ENCODE data around the gene DCHS2.

Gene DCHS2

GRCh38 chr4:154332681-154333421 is 158.7 kb downstream of the DCHS2 start:
- no peaks in the 10 kb centered on the region for H3K27me3 ChIP-seq (ENCODE audit: control insufficient read depth in 1 of 2, insufficient read depth in 2 of 2, low read length in 2 of 2)
- H3K27ac ChIP-seq (ENCODE audit: low read depth, low read length): peak overlapping the region; percentile 42
- H3K9ac ChIP-seq (ENCODE audit: low read length): no peak overlapping the region
- H3K9me3 ChIP-seq (ENCODE audit: low read length): no peaks in the 10 kb centered on the region
- no peaks in the 10 kb centered on the region for H3K36me3 ChIP-seq (ENCODE audit: insufficient read depth, low read length)
- H3K4me1 ChIP-seq (ENCODE audit: insufficient read depth, low read length): peaks cover 9% of the 10 kb centered on the region
- peak overlapping the region; percentile 45 to 51 for H3K4me3 ChIP-seq (ENCODE audit: low read depth in 1 of 2, low read length in 2 of 2)

DNA sequence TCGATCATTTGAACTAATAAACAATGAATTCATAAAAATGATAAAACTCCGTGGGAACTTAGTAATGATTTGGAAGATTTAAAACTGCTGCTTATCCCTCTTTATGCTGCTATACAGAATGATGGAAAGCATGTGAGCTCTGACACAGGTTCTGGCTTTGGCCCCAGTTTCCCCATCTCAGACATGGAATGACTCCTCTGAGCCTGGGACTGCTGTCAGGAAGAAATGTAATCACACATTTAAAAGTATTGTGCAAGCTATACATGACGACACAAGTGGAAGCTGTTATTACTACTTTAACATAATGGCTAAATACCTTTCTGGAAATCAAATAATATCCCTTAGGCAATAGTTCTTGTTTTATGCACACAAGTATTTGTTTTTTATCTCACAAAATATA is 161.7 kb downstream of the DCHS2 start:
- Histone ChIP-seq H3K27ac (ENCODE audit: low read depth, low read length) (no peak overlapping the region), H3K36me3 (ENCODE audit: insufficient read depth, low read length) (no peaks in the 10 kb centered on the region), H3K9ac (ENCODE audit: low read length) (no peak overlapping the region), H3K4me3 (ENCODE audit: low read depth in 1 of 2, low read length in 2 of 2) (no peak overlapping the region), H3K4me1 (ENCODE audit: insufficient read depth, low read length) (peaks cover 9% of the 10 kb centered on the region), H3K27me3 (ENCODE audit: control insufficient read depth in 1 of 2, insufficient read depth in 2 of 2, low read length in 2 of 2) (no peaks in the 10 kb centered on the region), H3K9me3 (ENCODE audit: low read length) (no peaks in the 10 kb centered on the region)

DNA sequence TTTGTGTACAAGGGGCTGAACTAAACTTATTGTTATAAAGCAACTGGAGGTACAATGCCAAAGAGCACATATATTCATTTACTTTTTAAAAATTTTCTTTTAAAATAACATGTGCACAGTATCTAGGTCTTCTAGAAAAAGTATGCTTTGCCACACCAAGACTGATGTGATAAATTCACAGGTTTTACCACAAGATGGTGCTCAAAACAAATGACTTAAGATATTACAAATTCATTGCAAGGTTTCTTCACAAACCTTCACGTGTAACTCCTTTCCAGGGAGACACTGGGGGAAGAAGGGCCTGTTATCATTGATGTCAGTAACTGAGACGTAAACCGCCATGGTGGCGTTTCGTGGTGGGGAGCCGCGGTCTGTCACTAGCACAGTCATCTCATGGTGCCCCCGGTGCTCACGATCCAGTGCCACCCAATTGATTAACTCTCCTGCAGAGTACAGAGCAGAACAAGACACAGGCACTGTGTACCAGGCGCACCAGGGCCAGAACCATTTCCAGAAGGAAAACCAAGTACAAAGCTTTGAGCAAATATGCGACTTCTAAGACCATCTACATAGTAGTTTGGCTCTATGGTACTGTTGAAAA is 162.2 kb downstream of the DCHS2 start:
- no peaks in the 10 kb centered on the region for H3K36me3 ChIP-seq (ENCODE audit: insufficient read depth, low read length)
- no peak overlapping the region for H3K9ac ChIP-seq (ENCODE audit: low read length)
- H3K27ac ChIP-seq (ENCODE audit: low read depth, low read length): peak overlapping the region; percentile 21
- no peaks in the 10 kb centered on the region for H3K27me3 ChIP-seq (ENCODE audit: control insufficient read depth in 1 of 2, insufficient read depth in 2 of 2, low read length in 2 of 2)
- peaks cover 9% of the 10 kb centered on the region for H3K4me1 ChIP-seq (ENCODE audit: insufficient read depth, low read length)
- no peak overlapping the region for H3K4me3 ChIP-seq (ENCODE audit: low read depth in 1 of 2, low read length in 2 of 2)
- no peaks in the 10 kb centered on the region for H3K9me3 ChIP-seq (ENCODE audit: low read length)

DNA sequence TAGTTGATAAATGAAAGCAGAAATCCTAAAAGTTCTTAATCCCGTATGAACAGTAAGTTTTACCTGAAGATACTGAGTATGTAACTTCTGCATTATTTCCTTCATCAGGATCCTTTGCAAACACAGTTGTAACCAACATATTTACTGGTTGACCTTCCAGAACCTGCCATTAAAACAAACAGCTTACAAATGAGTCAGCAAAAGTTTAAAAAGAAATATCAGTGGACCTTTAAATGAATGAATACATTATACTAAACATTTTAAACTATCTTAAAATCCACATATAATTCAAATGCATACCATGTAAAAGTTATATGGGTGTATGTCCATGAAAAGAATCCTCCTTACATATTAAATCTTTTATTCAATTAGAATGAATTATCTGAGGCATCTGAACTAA is 163.6 kb downstream of the DCHS2 start:
- Histone ChIP-seq H3K4me3 (ENCODE audit: low read depth in 1 of 2, low read length in 2 of 2) (no peak overlapping the region), H3K36me3 (ENCODE audit: insufficient read depth, low read length) (no peaks in the 10 kb centered on the region), H3K9ac (ENCODE audit: low read length) (no peak overlapping the region), H3K27me3 (ENCODE audit: control insufficient read depth in 1 of 2, insufficient read depth in 2 of 2, low read length in 2 of 2) (no peaks in the 10 kb centered on the region), H3K27ac (ENCODE audit: low read depth, low read length) (no peak overlapping the region), H3K9me3 (ENCODE audit: low read length) (no peaks in the 10 kb centered on the region), H3K4me1 (ENCODE audit: insufficient read depth, low read length) (peaks cover 9% of the 10 kb centered on the region)

GRCh38 chr4:154320521-154320920 is 171.1 kb downstream of the DCHS2 start:
- no peaks in the 10 kb centered on the region for H3K9me3 ChIP-seq (ENCODE audit: low read length)
- H3K27me3 ChIP-seq (ENCODE audit: control insufficient read depth in 1 of 2, insufficient read depth in 2 of 2, low read length in 2 of 2): no peaks in the 10 kb centered on the region

DNA sequence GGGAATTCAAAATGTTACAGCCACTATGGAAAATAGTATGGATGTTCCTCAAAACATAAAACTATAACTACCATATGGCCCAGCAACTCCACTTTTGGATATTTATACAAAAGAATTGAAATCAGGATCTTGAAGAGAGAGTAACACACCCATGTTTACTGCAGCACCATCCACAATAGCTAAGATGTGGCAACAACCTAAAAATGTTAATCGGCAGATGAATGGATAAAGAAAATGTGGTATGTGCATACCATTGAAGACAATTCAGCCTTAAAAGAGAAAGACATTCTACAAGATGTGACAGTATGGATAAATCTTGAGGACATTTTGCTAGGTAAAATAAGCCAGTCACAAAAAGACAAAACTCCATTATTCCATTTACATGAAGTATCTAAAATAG is 171.9 kb downstream of the DCHS2 start:
- Histone ChIP-seq H3K9me3 (ENCODE audit: low read length) (no peaks in the 10 kb centered on the region), H3K4me1 (ENCODE audit: insufficient read depth, low read length) (no peaks in the 10 kb centered on the region), H3K27ac (ENCODE audit: low read depth, low read length) (no peak overlapping the region), H3K4me3 (ENCODE audit: low read depth in 1 of 2, low read length in 2 of 2) (no peak overlapping the region), H3K9ac (ENCODE audit: low read length) (no peak overlapping the region), H3K36me3 (ENCODE audit: insufficient read depth, low read length) (no peaks in the 10 kb centered on the region), H3K27me3 (ENCODE audit: control insufficient read depth in 1 of 2, insufficient read depth in 2 of 2, low read length in 2 of 2) (no peaks in the 10 kb centered on the region)

More at GRCh38 chr4:154320521-154320920, 171.1 kb downstream of the DCHS2 start:
- Histone ChIP-seq H3K27ac (ENCODE audit: low read depth, low read length) (no peak overlapping the region), H3K4me1 (ENCODE audit: insufficient read depth, low read length) (no peaks in the 10 kb centered on the region), H3K9ac (ENCODE audit: low read length) (no peak overlapping the region), H3K36me3 (ENCODE audit: insufficient read depth, low read length) (no peaks in the 10 kb centered on the region), H3K4me3 (ENCODE audit: low read depth in 1 of 2, low read length in 2 of 2) (no peak overlapping the region)

GRCh38 chr4:154317201-154317999 is 174.2 kb downstream of the DCHS2 start:
- Histone ChIP-seq H3K4me3 (ENCODE audit: low read depth in 1 of 2, low read length in 2 of 2) (no peak overlapping the region), H3K36me3 (ENCODE audit: insufficient read depth, low read length) (no peaks in the 10 kb centered on the region), H3K27me3 (ENCODE audit: control insufficient read depth in 1 of 2, insufficient read depth in 2 of 2, low read length in 2 of 2) (no peaks in the 10 kb centered on the region)

DNA sequence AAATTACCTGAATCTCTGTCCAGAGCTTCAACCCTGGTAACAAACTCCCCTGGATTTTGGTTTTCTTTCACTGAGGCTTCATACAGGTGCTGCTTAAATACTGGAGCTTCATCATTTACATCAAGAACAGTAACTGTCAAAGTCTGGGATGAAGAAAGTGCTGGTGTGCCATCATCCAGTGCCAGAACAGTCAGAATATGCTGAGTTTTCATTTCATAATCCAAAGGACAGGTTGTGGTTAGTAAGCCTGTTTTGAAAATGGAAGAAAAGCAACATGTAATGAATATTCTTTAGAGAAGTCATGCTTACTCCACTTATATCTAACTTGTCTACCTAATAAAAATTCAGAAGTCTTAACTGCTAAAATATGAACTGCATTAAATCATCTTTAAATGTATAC is 175.9 kb downstream of the DCHS2 start:
- H3K4me1 ChIP-seq (ENCODE audit: insufficient read depth, low read length): no peaks in the 10 kb centered on the region
- H3K36me3 ChIP-seq (ENCODE audit: insufficient read depth, low read length): no peaks in the 10 kb centered on the region
- no peaks in the 10 kb centered on the region for H3K9me3 ChIP-seq (ENCODE audit: low read length)
- H3K27me3 ChIP-seq (ENCODE audit: control insufficient read depth in 1 of 2, insufficient read depth in 2 of 2, low read length in 2 of 2): no peaks in the 10 kb centered on the region
- H3K9ac ChIP-seq (ENCODE audit: low read length): no peak overlapping the region
- no peak overlapping the region for H3K27ac ChIP-seq (ENCODE audit: low read depth, low read length)
- H3K4me3 ChIP-seq (ENCODE audit: low read depth in 1 of 2, low read length in 2 of 2): no peak overlapping the region

More at GRCh38 chr4:154317201-154317999, 174.2 kb downstream of the DCHS2 start:
- Histone ChIP-seq H3K27ac (ENCODE audit: low read depth, low read length) (no peak overlapping the region), H3K9me3 (ENCODE audit: low read length) (no peaks in the 10 kb centered on the region), H3K9ac (ENCODE audit: low read length) (no peak overlapping the region), H3K4me1 (ENCODE audit: insufficient read depth, low read length) (no peaks in the 10 kb centered on the region)

GRCh38 chr4:154314248-154314647 is 177.4 kb downstream of the DCHS2 start:
- Histone ChIP-seq H3K4me1 (ENCODE audit: insufficient read depth, low read length) (no peaks in the 10 kb centered on the region), H3K9ac (ENCODE audit: low read length) (no peak overlapping the region), H3K36me3 (ENCODE audit: insufficient read depth, low read length) (no peaks in the 10 kb centered on the region), H3K27ac (ENCODE audit: low read depth, low read length) (no peak overlapping the region), H3K4me3 (ENCODE audit: low read depth in 1 of 2, low read length in 2 of 2) (no peak overlapping the region), H3K9me3 (ENCODE audit: low read length) (no peaks in the 10 kb centered on the region), H3K27me3 (ENCODE audit: control insufficient read depth in 1 of 2, insufficient read depth in 2 of 2, low read length in 2 of 2) (no peaks in the 10 kb centered on the region)

DNA sequence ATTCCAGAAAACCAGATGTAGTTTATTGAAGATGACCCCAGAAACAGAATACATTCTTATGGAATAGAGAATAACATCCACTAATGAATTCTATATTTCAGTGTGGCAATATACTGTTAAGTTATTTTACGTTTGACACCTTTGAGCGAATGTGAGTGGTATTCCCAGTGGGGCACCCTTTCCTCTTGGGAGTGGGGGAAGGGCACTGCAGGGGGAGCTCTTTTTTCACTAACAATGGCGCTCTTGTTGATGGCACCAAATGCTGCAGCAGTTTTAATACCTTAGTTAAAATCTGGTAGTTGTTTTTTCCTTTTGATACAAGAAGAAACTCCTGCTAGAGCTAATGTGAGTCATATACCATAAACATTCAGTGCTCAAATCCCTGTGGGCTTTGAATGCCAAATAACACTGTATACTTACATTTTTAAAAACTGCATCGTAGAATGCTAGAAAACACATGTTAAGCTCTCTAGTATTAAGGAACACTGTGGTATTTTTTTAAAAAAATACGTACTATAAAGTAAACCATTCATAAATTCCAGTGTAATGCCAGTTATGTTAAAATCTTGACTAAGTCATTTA is 178.5 kb downstream of the DCHS2 start:
- H3K9ac ChIP-seq (ENCODE audit: low read length): no peak overlapping the region
- no peaks in the 10 kb centered on the region for H3K9me3 ChIP-seq (ENCODE audit: low read length)
- no peaks in the 10 kb centered on the region for H3K4me1 ChIP-seq (ENCODE audit: insufficient read depth, low read length)
- H3K27me3 ChIP-seq (ENCODE audit: control insufficient read depth in 1 of 2, insufficient read depth in 2 of 2, low read length in 2 of 2): no peaks in the 10 kb centered on the region
- no peaks in the 10 kb centered on the region for H3K36me3 ChIP-seq (ENCODE audit: insufficient read depth, low read length)
- H3K27ac ChIP-seq (ENCODE audit: low read depth, low read length): no peak overlapping the region
- H3K4me3 ChIP-seq (ENCODE audit: low read depth in 1 of 2, low read length in 2 of 2): no peak overlapping the region

GRCh38 chr4:154312246-154312645 is 179.4 kb downstream of the DCHS2 start:
- no peaks in the 10 kb centered on the region for H3K9me3 ChIP-seq (ENCODE audit: low read length)

More at GRCh38 chr4:154312246-154312645, 179.4 kb downstream of the DCHS2 start:
- Histone ChIP-seq H3K4me1 (ENCODE audit: insufficient read depth, low read length) (no peaks in the 10 kb centered on the region), H3K4me3 (ENCODE audit: low read depth in 1 of 2, low read length in 2 of 2) (no peak overlapping the region), H3K27ac (ENCODE audit: low read depth, low read length) (no peak overlapping the region), H3K27me3 (ENCODE audit: control insufficient read depth in 1 of 2, insufficient read depth in 2 of 2, low read length in 2 of 2) (no peaks in the 10 kb centered on the region), H3K36me3 (ENCODE audit: insufficient read depth, low read length) (no peaks in the 10 kb centered on the region), H3K9ac (ENCODE audit: low read length) (no peak overlapping the region)
